Ectodermal cell (in vitro differentiated cells): ENCODE measurements around the gene ATG12.
"Not testable (repeated sequence)": the region's sequence is repeated elsewhere in the genome, so short reads cannot be mapped to it uniquely, and the experiment has no call there.

Source experiments
- H3K27ac ChIP-seq: 2 replicates; pipeline ENCODE4 v1.7.0; 2013; ENCODE audit warnings: mild to moderate bottlenecking, low read depth, low read length; ENCODE audit not compliant: insufficient read depth, poor library complexity, severe bottlenecking
- H3K27me3 ChIP-seq: 2 replicates; pipeline ENCODE4 v1.7.0; 2013; ENCODE audit warnings: mild to moderate bottlenecking, low read length; ENCODE audit not compliant: insufficient read depth, control insufficient read depth, poor library complexity, severe bottlenecking
- H3K36me3 ChIP-seq: one replicate; pipeline ENCODE4 v1.7.0; 2013; ENCODE audit warnings: low read length; ENCODE audit not compliant: control insufficient read depth, insufficient read depth
- H3K4me1 ChIP-seq: one replicate; pipeline ENCODE4 v1.7.0; 2013; ENCODE audit warnings: low read length; ENCODE audit not compliant: control insufficient read depth, insufficient read depth
- H3K4me3 ChIP-seq: 2 replicates; pipeline ENCODE4 v1.7.0; 2013; ENCODE audit warnings: low read depth, low read length, control low read depth; ENCODE audit not compliant: insufficient read depth
- H3K9me3 ChIP-seq: 2 replicates; pipeline ENCODE4 v1.7.0; 2013; ENCODE audit warnings: mild to moderate bottlenecking, low read length, moderate library complexity; ENCODE audit not compliant: control insufficient read depth
- WGBS, 2 experiments: methylation state at CpG; one replicate each; pipeline ENCODE4 v1.1.7; 2013; ENCODE audit warnings: missing lambda C conversion rate in 2 of 2; 5-methylcytosine and 5-hydroxymethylcytosine counted together

Gene ATG12

GRCh38 chr5:115809946-115810345 lies 31.4 kb downstream of the ATG12 start:
- H3K27me3 ChIP-seq: peaks cover 13% of the 10 kb centered on the region
- H3K4me3 ChIP-seq: no peak overlapping the region
- no peak overlapping the region for H3K27ac ChIP-seq
- WGBS, 2 experiments: 100% methylated on average over 2 of the region's 2 CpGs; no CpG with 5 or more reads in 1 of the 2 experiments
- H3K9me3 ChIP-seq: no peaks in the 10 kb centered on the region
- peaks cover 4% of the 10 kb centered on the region for H3K36me3 ChIP-seq
- H3K4me1 ChIP-seq: peaks cover 3% of the 10 kb centered on the region

GRCh38 chr5:115808066-115808465 lies 33.3 kb downstream of the ATG12 start:
- 90 to 91% methylated on average over 1 to 2 of the region's 2 CpGs for WGBS, 2 experiments
- not testable (repeated sequence) for H3K36me3 ChIP-seq, H3K27ac ChIP-seq

GRCh38 chr5:115807654-115808052 lies 33.7 kb downstream of the ATG12 start:
- no peaks in the 10 kb centered on the region for H3K9me3 ChIP-seq
- H3K27ac ChIP-seq: no peak overlapping the region
- peaks cover 4% of the 10 kb centered on the region for H3K36me3 ChIP-seq
- H3K27me3 ChIP-seq: no peaks in the 10 kb centered on the region
- 75 to 83% methylated on average over 2 of the region's 2 CpGs for WGBS, 2 experiments
- no peak overlapping the region for H3K4me3 ChIP-seq
- H3K4me1 ChIP-seq: no peaks in the 10 kb centered on the region

More at GRCh38 chr5:115808066-115808465, 33.3 kb downstream of the ATG12 start:
- not testable (repeated sequence) for H3K4me1 ChIP-seq, H3K4me3 ChIP-seq, H3K9me3 ChIP-seq, H3K27me3 ChIP-seq

DNA sequence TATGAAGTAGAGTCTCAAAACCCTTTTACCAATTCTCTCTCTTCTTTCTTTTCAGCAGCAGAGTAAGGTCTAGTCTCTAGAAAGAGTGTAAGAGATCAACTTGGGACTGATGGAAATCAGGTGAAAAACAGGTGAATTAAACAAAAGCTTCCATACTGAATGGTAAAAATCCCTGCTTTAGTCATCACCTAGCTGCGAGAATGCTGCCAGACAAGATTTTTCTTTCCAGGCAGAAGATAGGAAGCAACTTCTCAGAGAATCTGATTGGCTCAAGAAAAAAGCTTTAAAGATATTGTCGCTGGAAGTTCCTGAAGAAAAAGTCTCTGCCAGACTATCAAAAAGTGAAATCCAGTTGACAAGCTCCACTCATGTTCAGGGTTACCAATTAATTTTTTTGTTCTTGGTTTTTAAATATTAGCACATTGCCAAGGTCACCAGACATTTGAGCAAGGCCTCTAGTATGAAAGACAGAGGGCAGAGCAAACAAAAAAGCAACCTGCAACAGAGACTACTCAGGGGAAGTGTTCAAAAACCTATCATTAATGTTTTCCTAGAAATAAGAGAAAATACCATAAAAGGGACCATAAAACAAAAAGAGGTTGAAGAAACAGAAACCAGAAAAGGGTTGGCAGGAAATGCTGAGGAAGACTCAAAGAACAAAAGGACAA lies 34.2 kb downstream of the ATG12 start:
- Histone ChIP-seq H3K9me3 (no peaks in the 10 kb centered on the region), H3K36me3 (peaks cover 4% of the 10 kb centered on the region), H3K4me3 (no peak overlapping the region), H3K27ac (no peak overlapping the region), H3K27me3 (no peaks in the 10 kb centered on the region), H3K4me1 (no peaks in the 10 kb centered on the region)
- 89 to 93% methylated on average over 2 of the region's 2 CpGs for WGBS, 2 experiments

- no peaks in the 10 kb centered on the region for H3K9me3 ChIP-seq
- H3K4me1 ChIP-seq: no peaks in the 10 kb centered on the region
- no peak overlapping the region for H3K4me3 ChIP-seq
- no peak overlapping the region for H3K27ac ChIP-seq
- peaks cover 4% of the 10 kb centered on the region for H3K36me3 ChIP-seq
- no peaks in the 10 kb centered on the region for H3K27me3 ChIP-seq
- 81 to 91% methylated on average over 1 of the region's 1 CpG for WGBS, 2 experiments
Measured at GRCh38 chr5:115801984-115802383, 39.4 kb downstream of the ATG12 start.

DNA sequence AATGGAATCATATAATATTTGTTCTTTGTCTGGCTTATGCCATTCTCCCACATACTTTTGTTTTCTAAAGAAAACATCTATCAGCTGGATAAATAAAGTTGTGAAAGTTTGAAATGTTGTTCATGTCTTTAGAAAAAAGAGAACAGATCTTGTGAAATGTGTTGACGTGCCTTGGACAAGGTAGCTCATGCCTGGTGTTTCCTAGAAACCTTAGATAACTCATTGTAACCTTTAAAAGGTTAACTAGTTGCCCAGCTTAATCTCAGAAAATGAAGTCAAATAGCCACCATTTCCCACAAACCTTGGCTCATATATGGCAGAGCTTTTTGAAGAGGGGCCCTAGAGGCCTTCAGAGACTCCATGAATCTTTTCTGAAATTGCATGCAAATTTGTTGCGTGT lies 40.2 kb downstream of the ATG12 start:
- no peaks in the 10 kb centered on the region for H3K27me3 ChIP-seq
- 91 to 97% methylated on average over 2 of the region's 2 CpGs for WGBS, 2 experiments
- H3K4me1 ChIP-seq: no peaks in the 10 kb centered on the region
- peaks cover 4% of the 10 kb centered on the region for H3K36me3 ChIP-seq
- no peak overlapping the region for H3K4me3 ChIP-seq
- H3K27ac ChIP-seq: no peak overlapping the region
- no peaks in the 10 kb centered on the region for H3K9me3 ChIP-seq

GRCh38 chr5:115800108-115800507 lies 41.3 kb downstream of the ATG12 start:
- no peak overlapping the region for H3K27ac ChIP-seq
- 94 to 96% methylated on average over 2 of the region's 2 CpGs for WGBS, 2 experiments
- no peaks in the 10 kb centered on the region for H3K9me3 ChIP-seq
- H3K4me1 ChIP-seq: no peaks in the 10 kb centered on the region
- H3K36me3 ChIP-seq: peaks cover 2% of the 10 kb centered on the region
- no peaks in the 10 kb centered on the region for H3K27me3 ChIP-seq
- no peak overlapping the region for H3K4me3 ChIP-seq

DNA sequence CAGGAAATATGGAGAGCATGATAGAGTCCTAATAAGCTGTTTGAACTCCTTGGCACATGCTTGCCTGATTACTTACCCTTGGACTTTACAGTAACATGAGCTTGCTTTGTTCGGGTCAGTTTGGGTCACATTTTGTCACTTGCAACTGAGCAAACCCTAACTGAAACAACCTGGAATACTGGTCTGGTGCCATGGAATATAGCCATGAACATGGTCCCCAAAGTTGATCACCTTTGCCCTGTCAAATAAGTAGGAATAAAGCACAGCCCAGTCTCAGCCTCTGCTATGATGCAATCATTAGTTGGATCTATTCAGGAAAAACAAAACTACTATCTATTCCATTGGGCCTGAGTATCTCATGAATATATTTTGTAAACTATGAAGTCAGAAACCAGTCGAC lies 43.1 kb downstream of the ATG12 start:
- Histone ChIP-seq H3K4me1 (no peaks in the 10 kb centered on the region), H3K27ac (no peak overlapping the region), H3K36me3 (no peaks in the 10 kb centered on the region), H3K27me3 (no peaks in the 10 kb centered on the region), H3K9me3 (no peaks in the 10 kb centered on the region), H3K4me3 (no peak overlapping the region)
- 92 to 95% methylated on average over 1 to 2 of the region's 2 CpGs for WGBS, 2 experiments

- no peaks in the 10 kb centered on the region for H3K4me1 ChIP-seq
- WGBS, 2 experiments: 87 to 93% methylated on average over 2 to 3 of the region's 3 CpGs
- no peak overlapping the region for H3K27ac ChIP-seq
- no peaks in the 10 kb centered on the region for H3K27me3 ChIP-seq
- H3K9me3 ChIP-seq: no peaks in the 10 kb centered on the region
- H3K36me3 ChIP-seq: no peaks in the 10 kb centered on the region
- H3K4me3 ChIP-seq: no peak overlapping the region
Measured at GRCh38 chr5:115796656-115797055, 44.7 kb downstream of the ATG12 start.

DNA sequence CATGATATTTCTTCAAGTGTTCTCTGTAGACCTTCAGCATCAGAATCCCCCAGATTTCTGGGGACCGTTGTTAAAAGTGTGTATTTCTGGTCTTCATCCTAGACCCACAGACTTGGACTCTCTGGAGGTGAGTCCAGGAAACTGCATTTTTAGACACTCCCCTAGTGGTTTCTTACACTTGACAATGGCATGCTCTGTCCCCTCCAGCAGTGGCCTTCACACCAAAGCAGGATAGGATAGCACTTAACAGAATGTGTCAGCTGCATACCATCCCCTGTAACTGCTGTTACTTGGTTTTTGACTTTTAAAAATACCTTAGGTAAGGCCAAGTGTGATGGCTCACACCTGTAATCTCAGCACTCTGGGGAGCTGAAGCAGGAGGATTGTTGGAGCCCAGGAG lies 45.7 kb downstream of the ATG12 start:
- Histone ChIP-seq H3K4me3 (no peak overlapping the region), H3K27me3 (no peaks in the 10 kb centered on the region), H3K9me3 (no peaks in the 10 kb centered on the region), H3K4me1 (no peaks in the 10 kb centered on the region), H3K27ac (no peak overlapping the region), H3K36me3 (no peaks in the 10 kb centered on the region)
- 91 to 100% methylated on average over 1 of the region's 1 CpG for WGBS, 2 experiments

DNA sequence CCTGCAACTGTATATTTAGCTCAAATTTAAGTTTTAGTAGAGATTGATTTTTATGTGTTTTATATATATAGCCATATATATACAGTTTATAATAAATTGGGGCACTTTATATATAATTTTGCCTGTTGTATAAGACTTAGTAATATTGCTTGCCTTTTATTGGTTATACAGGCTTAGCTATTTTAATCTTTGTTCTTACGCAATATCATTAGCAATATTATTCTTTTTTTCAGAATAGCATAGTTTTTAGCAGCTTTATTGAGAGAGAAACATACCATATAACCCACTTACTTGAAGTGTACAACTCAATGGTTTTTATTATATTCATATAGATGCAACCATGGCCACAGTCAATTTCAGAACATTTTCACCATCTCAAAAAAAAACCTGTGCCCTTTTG lies 52.9 kb downstream of the ATG12 start:
- no peaks in the 10 kb centered on the region for H3K9me3 ChIP-seq
- H3K4me3 ChIP-seq: no peak overlapping the region
- H3K27me3 ChIP-seq: no peaks in the 10 kb centered on the region
- 88% methylated on average over 1 of the region's 1 CpG; no CpG with 5 or more reads in 1 of the 2 experiments for WGBS, 2 experiments
- no peaks in the 10 kb centered on the region for H3K36me3 ChIP-seq
- H3K27ac ChIP-seq: no peak overlapping the region
- H3K4me1 ChIP-seq: peaks cover 8% of the 10 kb centered on the region
